Midbrain (tissue), 1 donor: Measurements from ENCODE around the gene AMBRA1.
"Not testable (repeated sequence)": the region's sequence is repeated elsewhere in the genome, so short reads cannot be mapped to it uniquely, and the experiment has no call there.

Experiments used
- DNase-seq: peaks from one replicate; lab custom pipeline; 2025; lab: John Stamatoyannopoulos, UW

The AMBRA1 gene

DNA sequence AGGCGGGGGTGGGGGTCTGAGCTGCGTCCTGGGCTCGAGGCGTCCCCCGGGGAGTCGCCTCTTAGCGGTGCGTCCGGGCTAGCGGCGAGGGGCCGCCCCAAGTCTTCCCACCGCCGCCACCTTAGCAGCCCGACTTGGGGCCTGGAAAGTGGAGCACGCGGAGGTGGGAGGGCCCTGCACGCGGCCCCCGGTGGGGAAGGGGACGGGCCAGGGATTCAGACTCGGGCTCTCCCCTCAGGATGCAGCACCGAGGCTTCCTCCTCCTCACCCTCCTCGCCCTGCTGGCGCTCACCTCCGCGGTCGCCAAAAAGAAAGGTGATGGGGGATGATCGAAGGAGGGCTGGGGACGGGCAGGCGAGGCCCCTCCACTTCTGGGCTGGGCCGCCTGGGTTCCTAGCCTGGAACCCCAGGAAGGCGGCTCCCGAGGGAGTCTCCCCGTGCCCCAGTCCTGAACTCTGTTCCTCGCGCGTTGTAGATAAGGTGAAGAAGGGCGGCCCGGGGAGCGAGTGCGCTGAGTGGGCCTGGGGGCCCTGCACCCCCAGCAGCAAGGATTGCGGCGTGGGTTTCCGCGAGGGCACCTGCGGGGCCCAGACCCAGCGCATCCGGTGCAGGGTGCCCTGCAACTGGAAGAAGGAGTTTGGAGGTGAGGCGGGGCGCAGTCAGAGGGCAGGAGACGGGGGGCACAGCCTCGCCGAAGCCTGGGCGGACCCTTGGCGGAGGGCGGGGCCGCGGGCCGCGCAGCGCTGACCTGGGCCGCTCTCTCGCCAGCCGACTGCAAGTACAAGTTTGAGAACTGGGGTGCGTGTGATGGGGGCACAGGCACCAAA is 211.8 kb downstream of the AMBRA1 start:
- no peak for DNase-seq

DNA sequence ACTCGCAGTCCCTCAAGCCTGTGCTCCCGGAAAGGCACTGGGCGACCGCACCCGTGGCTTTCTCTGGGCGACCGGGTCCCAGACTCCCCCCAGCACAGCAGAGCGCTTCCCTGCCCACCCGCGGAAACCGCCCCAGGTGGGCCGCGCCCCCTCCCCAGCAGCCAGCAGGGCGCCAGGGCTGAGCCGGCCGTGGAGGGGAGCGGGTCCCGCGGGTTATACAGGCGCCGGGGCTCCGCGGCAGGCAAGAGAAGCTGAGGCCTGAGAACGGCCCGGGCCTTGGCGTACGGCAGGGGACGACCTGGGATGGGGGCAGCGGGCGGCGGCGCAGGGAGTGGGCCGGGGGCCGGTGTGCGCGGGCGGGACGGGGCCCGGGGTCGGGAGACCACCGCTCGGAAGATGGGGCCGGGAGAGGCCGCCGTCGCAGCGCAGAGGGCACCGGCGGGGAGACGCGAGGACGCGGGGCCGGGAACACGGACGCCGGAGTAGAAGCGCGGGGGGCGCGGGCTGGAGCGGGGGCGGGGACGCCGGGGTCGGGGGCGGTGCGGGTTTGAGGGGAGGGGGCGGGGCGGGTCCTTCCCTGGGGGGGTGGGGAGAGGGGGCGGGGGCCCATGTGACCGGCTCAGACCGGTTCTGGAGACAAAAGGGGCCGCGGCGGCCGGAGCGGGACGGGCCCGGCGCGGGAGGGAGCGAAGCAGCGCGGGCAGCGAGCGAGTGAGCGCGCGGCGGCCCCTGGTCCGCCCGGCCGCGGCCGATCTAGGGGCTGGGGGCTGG is 212.6 kb downstream of the AMBRA1 start, which contains the start of gene MDK:
TSS of gene MDK (plus strand) at position 622 of the 771 bp plus-strand sequence. CDS start 389 bp downstream, outside the sequence.
- no peak for DNase-seq

DNA sequence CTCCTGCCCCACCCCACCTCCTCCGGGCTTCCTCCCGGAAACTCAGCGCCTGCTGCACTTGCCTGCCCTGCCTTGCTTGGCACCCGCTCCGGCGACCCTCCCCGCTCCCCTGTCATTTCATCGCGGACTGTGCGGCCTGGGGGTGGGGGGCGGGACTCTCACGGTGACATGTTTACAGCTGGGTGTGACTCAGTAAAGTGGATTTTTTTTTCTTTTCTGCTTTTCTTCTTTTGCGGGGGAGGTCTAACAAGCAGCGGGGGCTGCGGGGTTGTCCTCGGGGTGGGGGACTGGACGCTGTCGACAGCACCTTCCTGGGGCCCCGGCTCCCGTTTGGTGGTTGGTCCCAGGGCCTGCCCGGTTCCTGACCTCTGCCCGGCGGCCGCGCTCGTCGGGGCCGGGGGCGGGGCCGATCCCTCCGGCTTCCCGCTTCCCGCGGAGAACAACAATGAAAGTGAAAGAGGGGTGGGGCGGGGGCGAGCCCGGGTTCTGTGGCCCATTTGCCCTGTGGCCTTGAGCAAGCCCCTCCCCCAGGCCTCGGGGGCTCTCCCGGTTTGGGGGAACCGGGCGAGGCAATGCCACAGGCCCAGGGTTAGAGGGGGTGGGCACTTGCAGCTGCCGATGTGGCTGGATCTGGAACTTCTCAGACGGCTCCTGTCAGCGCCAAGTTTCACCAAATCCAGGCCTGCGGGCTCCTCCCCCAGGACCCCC is 213.3 kb downstream of the AMBRA1 start:
- DNase-seq = no peak

DNA sequence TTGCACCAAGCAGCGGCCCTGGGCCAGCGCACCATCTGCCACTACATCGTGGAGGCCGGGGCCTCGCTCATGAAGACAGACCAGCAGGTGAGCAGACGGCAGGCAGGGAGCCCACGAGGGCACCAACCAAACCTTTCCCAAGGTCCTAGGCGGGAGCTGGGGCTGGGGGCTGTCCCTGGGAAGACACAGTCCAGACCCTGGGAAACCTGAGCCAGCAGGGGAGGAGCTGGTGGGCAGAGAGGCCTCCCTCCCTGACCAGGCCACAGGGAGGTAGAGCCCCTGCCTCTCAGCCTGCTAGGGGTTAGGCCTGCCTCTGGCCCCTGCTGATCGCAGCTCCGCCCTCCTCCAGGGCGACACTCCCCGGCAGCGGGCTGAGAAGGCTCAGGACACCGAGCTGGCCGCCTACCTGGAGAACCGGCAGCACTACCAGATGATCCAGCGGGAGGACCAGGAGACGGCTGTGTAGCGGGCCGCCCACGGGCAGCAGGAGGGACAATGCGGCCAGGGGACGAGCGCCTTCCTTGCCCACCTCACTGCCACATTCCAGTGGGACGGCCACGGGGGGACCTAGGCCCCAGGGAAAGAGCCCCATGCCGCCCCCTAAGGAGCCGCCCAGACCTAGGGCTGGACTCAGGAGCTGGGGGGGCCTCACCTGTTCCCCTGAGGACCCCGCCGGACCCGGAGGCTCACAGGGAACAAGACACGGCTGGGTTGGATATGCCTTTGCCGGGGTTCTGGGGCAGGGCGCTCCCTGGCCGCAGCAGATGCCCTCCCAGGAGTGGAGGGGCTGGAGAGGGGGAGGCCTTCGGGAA is 214.1 kb downstream of the AMBRA1 start:
- DNase-seq = not testable (repeated sequence)

DNA sequence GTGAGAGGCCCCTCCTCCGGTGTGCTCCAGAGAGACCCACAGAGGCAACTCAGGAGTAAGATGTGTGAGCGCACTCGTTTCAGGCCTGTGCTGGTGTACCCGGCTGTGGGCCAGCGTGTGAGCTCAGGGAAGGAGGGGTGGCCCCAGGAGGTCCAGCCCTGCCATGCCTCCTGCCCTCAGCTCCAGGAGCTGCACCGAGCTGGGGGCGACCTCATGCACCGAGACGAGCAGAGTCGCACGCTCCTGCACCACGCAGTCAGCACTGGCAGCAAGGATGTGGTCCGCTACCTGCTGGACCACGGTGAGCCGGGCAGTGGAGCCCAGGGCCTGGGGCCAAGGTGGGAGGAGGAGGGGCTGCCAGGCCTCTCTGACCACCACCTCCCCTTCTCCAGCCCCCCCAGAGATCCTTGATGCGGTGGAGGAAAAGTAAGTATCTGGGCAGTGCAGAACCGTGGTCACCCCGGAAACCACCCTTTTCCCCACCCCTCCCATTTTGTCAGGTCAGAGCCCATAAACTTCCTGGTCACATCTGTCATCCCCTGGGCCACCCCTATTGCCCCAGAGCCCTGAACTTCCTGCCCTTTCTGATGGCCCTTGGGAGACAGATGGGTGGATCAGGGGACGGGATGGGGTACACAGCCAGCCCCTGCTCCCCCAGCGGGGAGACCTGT is 214.9 kb downstream of the AMBRA1 start:
- DNase-seq = no peak

DNA sequence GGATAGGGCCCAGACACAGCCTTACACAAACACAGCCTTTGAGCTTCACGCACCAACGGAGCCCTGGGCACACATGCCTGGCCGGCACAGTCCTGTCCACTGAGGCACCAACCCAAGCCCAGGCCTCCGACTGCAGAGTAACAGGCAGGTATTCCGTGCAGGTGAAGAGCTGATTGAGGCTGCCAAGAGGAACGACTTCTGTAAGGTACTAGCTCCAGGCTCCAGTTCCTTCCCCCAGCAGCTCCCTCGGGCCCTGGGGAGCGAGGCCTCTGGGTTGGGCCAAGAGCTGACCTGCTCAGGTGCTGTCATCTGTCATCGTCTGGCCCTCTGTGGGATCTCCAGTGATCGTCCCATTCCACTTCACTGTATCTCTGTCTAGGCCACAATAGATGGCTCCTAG is 215.5 kb downstream of the AMBRA1 start:
- no peak for DNase-seq

DNA sequence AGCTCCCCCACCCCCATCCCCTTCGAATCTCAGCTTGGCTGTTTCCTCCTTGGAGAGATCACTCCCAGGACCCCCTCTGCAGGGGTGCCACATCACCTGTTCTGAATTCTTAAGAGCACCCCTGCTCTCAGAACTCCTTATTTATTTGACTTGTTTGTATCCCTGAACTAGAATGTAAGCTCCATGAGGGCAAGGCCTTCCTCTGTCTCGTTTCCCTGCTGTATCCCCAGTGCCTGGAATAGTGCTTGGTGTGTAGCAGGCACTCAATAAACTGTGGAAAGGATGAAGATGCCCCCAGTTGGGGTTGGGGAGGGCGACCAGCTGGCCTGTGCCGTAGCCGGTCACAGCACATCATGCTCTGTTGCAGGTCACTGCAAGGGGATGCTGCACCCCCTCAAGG is 216.0 kb downstream of the AMBRA1 start:
- DNase-seq = no peak

DNA sequence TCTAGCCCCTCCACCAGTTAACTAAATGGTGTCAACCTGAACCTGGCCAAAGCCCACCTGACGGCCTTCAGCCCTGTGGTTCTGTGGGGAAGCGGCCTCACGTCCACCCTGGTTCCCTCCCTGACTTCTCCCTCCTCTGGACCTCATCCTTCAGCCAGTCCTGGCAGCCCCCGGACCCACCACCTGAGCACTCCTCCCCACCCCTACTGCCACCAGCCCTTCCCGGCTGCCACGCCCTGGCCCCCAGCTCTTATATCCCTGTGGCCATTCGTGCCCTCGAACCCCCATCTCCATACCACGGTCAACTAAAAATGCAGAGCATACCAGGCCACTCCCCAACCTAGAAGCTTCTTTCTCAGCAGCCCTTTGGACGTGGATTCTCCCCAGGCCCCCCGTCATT is 216.5 kb downstream of the AMBRA1 start:
- DNase-seq = no peak

DNA sequence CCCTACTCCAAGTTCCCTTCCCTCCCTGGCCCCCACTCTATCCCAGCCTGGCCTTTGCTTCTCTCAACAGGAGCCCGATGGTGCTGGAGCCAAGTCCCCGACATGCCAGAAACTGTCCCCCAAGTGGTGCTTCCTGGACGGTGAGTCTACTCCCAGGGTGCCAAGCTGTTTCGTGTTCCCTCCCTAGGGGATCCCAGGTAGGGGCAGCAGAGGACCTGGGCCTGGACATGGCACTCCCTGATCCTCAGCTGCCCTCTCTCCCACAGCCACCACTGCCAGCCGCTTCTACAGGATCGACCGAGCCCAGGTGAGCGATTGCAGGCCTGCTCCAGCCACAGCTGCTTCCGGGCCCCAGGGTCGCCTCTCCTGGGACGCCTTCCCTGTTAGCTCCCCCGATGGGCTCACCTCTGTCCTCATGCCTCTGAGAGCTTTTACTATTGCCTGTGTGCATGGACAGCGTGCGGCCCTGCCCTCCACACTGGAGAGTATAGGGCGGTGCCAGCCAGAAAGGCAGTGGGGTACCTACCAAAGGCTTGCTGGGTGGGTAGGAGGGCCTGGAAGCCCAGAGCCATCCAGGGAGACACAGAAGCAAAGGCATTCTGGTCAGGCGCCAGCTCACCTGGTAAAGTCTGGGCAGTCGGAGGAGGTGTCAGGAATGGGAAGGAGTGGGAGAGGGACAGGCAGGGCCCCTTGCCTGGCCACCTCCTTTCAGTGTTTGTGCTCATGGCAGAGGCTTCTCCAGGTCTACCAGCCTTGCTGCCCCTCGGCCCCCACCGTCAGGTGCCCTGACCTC is 217.4 kb downstream of the AMBRA1 start:
- DNase-seq = no peak

DNA sequence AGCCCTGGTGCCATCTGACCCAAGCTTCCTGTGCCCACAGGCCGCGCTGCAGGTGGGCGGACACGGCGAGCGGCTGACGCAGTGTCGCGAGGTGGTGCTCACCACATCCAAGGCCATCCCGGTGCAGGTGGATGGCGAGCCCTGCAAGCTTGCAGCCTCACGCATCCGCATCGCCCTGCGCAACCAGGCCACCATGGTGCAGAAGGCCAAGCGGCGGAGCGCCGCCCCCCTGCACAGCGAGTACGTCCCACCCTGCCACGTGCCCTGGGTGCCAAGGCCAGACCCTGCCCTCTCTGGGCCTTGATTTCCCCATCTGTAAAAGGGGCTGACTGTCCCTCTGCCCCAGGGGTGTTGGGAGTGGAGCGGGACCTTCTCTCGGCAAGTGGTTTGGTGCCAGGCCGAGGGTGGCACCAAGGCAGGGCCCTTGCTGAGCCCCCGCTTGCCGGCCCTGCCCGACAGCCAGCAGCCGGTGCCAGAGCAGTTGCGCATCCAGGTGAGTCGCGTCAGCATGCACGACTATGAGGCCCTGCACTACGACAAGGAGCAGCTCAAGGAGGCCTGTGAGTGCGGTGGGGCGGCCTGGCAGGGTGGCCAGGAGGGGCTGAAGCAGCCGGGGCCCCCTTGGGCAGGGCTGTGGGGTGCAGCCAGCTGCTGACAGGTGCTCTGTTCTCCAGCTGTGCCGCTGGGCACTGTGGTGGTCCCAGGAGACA is 218.3 kb downstream of the AMBRA1 start:
- DNase-seq = no peak

DNA sequence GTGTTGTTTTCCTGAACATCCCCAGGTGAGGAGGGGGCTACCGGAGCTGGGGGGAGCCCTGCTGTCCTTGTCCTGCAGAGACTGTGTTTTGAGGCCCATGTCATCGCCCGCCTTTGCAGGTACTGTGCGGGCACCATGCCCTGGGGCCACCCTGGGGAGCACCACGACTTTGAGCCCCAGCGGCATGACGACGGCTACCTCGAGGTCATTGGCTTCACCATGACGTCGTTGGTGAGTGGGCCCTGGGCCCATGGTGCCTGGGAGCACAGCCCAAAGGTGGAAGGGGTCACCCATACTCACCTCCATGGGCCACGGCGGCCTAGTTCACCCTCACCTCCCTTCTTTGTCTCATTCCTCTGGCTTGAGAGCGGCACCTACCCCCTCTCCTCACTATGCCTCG is 219.0 kb downstream of the AMBRA1 start:
- no peak for DNase-seq

DNA sequence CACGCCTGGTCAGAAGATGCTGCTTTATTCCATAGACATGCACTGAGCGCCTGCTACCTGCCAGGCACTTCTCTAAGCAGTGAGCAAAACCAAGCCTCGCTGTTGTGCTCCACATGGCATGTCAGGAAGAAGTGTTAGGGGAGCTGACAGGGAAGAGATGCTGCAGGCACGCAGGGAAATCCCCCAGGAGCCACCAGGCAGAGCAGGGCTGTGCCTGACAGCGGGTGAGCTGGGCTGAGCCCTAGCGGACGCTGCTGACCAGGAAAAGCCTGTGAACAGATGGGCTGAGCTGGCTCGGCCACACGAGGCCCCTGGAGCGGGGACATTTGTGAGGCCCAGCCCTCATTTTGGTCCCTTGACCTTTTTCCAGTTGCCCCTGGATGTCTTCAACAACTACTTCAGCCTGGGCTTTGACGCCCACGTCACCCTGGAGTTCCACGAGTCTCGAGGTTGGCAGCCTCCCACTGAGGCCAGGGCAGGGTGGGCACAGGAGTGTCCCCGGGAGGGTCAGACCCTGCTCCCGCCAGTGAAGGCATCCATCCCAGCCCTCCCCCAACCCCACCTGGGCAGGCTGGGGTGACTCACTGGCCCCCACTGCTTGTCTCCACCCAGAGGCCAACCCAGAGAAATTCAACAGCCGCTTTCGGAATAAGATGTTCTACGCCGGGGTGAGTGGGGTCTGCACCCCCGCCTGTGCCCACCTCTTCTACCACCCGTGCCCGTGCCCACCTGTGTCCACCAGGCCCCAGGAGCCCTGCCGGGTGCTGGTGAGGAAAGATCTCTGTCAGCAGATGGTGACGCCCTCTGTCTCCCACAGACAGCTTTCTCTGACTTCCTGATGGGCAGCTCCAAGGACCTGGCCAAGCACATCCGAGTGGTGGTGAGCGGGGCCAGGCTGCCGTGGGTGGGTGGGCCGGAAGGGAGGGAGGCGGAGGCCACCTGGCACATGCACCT is 219.8 kb downstream of the AMBRA1 start:
- no peak for DNase-seq

DNA sequence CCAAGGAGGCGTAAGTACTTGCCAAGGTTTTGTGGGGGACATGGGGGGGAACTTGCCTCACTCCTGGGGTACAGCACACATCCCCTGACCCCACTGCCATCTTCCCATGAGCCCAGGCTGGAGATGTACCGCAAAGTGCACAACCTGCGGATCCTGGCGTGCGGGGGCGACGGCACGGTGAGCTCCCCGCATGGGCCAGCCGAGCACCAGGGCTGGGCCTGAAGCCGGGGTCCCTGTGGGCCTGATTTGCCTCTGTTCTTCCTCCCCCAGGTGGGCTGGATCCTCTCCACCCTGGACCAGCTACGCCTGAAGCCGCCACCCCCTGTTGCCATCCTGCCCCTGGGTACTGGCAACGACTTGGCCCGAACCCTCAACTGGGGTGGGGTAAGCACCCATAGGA is 221.3 kb downstream of the AMBRA1 start:
- not testable (repeated sequence) for DNase-seq

DNA sequence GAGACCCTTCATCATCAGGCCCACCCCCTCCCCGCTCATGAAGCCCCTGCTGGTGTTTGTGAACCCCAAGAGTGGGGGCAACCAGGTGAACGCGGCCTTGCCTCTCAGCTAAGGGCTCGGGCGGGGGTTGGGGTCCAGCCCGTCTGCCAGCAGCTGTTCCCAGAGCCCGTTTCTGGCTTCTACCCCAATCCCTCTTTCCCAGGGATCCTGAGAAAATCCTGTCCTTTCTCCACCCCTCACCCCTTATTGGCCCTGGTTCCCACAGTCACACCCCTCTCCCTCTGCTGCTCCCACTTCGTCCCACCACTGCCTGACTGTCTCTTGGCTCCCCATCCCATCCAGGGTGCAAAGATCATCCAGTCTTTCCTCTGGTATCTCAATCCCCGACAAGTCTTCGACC is 221.7 kb downstream of the AMBRA1 start:
- no peak for DNase-seq

DNA sequence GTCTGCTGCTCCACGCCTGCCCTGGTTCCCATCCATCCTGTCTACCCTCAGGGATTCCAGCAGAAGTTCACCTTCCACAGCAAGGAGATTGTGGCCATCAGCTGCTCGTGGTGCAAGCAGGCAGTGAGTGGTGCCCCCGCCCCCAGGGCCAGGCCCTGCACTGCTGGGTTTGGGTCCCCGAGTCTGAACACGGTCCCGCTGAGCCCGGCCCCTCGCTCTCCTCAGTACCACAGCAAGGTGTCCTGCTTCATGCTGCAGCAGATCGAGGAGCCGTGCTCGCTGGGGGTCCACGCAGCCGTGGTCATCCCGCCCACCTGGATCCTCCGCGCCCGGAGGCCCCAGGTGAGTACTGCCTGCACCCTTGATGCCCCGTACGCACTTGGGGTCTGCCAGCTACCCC is 222.6 kb downstream of the AMBRA1 start:
- DNase-seq = not testable (repeated sequence)

DNA sequence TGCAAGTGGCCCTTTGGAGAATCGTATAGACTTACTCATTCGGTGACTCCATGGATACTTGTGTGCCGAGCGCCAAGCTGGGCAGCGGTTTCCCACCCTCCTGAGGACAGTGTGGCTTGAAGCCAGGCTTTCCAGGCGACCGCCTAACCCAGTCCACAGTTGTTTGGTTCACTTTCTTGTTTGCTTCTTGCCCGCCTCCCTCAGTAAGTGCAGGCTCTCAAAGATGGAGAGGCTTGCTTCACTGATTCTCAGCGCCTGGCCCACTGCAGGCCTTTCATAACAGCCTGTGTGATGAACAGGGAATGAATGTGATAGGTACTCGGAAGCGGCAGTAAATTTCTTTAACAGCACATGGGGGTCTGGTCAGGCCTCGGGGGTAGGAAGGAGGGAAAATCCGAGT is 223.6 kb downstream of the AMBRA1 start:
- no peak for DNase-seq

DNA sequence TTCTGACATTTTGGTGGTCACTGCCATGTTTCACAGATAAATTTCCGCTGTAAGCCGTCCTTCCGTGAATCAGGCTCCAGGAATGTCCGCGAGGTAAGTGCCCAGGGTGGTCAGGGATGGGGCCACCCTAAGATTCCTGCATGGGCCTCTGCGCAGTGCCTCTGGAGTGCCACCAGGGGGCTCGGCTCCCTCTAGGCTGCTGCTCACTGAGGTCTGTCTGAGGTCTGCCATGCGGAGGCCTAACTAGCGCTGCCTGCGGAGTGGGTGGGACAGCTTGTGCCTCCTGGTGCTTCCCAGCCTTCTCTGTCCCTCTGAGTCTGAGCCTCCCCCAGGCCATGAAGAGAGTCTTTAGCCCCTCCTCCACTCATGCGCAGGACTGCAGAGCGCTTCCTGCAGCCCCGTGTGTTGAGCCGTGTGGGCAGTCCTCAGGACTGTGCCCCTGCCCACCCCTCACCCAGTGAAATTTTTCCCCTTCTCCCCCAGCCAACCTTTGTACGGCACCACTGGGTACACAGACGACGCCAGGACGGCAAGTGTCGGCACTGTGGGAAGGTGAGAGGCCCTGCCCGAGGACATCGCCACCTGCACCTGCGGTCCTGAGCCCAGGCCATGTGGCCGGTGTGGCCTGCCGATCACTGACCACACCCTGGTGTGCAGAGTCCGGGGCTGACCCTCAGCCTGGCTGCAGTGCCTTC is 224.2 kb downstream of the AMBRA1 start:
- no peak for DNase-seq

DNA sequence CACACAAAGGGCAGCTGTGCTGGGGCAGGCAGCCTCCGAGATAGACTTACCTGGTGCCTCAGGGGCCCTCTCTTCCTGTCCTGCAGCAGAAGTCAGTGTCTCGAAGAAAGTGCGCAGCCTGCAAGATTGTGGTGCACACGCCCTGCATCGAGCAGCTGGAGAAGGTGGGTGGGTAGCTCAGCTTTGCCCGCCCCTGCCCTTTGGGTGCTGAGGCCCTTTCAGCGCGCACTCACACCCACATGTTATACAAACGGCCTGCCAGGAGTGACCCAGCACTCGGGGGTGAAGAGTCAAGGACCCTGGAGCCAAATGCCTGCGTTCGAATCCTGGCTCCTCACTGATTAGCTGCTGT is 225.9 kb downstream of the AMBRA1 start:
- DNase-seq = no peak
